ENCODE results near the gene CCS. TPM values are rescaled to one million over a fixed set of nuclear protein-coding genes. Genes with fewer than 3 reads are reported as not detected.

CCS gene
- total RNA-seq, result 14.5 and 22.4 TPM in 2 replicates

GRCh38 chr11:66592457-66593302, at the start of gene CCS, which contains the start of gene CCDC87:
TSS of gene CCS (plus strand) at chr11:66593185. CDS start at chr11:66593262, 77 bp downstream.
TSS of gene CCDC87 (minus strand) at chr11:66593063. CDS start at chr11:66593015, 48 bp downstream.

GRCh38 chr11:66545701-66546367, 47.2 kb upstream of the CCS start, which contains the start of gene ZDHHC24:
TSS of gene ZDHHC24 (minus strand) at chr11:66546048. CDS start at chr11:66546003, 45 bp downstream.

GRCh38 chr11:66546368-66546965, 46.5 kb upstream of the CCS start, which contains the start of gene ACTN3:
TSS of gene ACTN3 (plus strand) at chr11:66546903. CDS start at chr11:66546938, 35 bp downstream.

GRCh38 chr11:66568124-66568916, 24.7 kb upstream of the CCS start, which contains the start of gene CTSF:
TSS of gene CTSF (minus strand) at chr11:66568606. CDS start at chr11:66568486, 120 bp downstream.

GRCh38 chr11:66616379-66617154, 23.6 kb downstream of the CCS start, which contains the start of gene RBM14:
TSS of gene RBM14 (plus strand) at chr11:66616630. CDS start at chr11:66616721, 91 bp downstream.

GRCh38 chr11:66638177-66639065, 45.4 kb downstream of the CCS start, which contains the start of gene RBM4:
TSS of gene RBM4 (plus strand) at chr11:66638703. CDS start at chr11:66639712, 1,009 bp downstream.

Other genes starting within 250 kb of the CCS start
- gene BRMS1, start 248.1 kb upstream of the CCS start, total RNA-seq, result 75.5 and 85.1 TPM in 2 replicates
- 31.2 and 33.5 TPM in 2 replicates for gene B4GAT1, start 245.6 kb upstream of the CCS start, total RNA-seq
- gene SLC29A2, start 221.4 kb upstream of the CCS start, total RNA-seq, result 5.9 and 8.7 TPM in 2 replicates
- not detected in 2 replicates for gene NPAS4, start 172.2 kb upstream of the CCS start, total RNA-seq
- gene MRPL11, start 154.3 kb upstream of the CCS start, total RNA-seq, result 64.4 and 64.7 TPM in 2 replicates
- 8.1 and 8.3 TPM in 2 replicates for gene PELI3, start 126.3 kb upstream of the CCS start, total RNA-seq
- gene DPP3, start 112.8 kb upstream of the CCS start, total RNA-seq, result 81.5 and 97.4 TPM in 2 replicates
- gene BBS1, start 82.5 kb upstream of the CCS start, total RNA-seq, result 20.9 and 23.9 TPM in 2 replicates
- gene ZDHHC24, start 47.1 kb upstream of the CCS start, total RNA-seq, result 23.7 and 24.4 TPM in 2 replicates
- 0.14 TPM in 1 of 2 replicates, not detected in the other for gene ACTN3, start 46.3 kb upstream of the CCS start, total RNA-seq
- 3.2 and 4.6 TPM in 2 replicates for gene CTSF, start 24.6 kb upstream of the CCS start, total RNA-seq
- 0.14 and 0.23 TPM in 2 replicates for gene CCDC87, start 122 bp upstream of the CCS start, total RNA-seq
- gene RBM14, start 23.4 kb downstream of the CCS start, total RNA-seq, result 33.9 and 46.5 TPM in 2 replicates
- 87.2 and 102 TPM in 2 replicates for gene RBM4, start 45.5 kb downstream of the CCS start, total RNA-seq
- gene RBM4B, start 84.7 kb downstream of the CCS start, total RNA-seq, result 13.2 and 13.3 TPM in 2 replicates
- gene SPTBN2, start 136.0 kb downstream of the CCS start, total RNA-seq, result 67.0 and 131 TPM in 2 replicates